CD4-positive, alpha-beta T cell treated with Interleukin-6 for 4 hours (primary cell): ENCODE data around the gene TMEM269.

ENCODE experiments used
- DNase-seq: peaks from one replicate; pipeline ENCODE4 v3.0.0-alpha.2; 2020; ENCODE audit warnings: mixed read lengths

TMEM269 gene

DNA sequence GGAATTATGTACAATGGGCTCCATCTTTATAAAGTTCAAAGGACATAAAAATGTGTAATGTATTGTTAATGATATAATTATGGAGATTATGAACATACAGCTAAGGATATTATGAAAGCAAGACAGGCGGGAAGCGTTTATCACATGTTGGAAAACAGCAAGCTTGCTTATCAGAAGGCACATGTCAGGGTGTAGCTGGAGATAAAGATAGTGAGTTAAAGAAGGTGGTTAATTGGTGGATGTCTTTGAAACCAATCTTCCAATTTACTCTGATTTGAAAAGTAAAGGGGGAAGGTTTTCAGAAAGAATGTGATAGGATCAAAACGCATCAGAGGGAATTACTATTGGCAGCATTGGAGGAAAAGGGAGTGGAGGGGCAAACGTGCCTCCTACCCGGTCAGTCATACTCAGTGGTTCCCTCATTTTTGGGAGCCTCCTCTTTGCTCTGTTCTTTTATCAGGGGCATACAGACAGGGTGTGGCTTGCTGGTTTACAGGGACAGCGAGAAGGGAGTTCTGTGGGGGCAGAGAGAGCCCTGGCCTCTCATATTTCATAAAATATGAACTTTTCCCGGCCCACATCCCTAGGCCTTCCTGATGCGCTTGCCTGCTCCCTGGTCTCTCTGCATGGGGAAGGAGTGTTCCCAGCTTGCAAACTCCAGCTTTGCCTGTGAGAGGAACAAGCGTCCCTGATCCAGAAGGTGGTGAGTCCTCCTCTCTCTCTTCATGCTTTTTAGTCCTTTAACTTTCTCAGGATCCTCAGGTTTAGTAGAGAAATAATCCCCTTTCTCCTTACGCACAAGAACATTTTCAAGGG is 40.5 kb downstream of the TMEM269 start:
- no peak for DNase-seq

DNA sequence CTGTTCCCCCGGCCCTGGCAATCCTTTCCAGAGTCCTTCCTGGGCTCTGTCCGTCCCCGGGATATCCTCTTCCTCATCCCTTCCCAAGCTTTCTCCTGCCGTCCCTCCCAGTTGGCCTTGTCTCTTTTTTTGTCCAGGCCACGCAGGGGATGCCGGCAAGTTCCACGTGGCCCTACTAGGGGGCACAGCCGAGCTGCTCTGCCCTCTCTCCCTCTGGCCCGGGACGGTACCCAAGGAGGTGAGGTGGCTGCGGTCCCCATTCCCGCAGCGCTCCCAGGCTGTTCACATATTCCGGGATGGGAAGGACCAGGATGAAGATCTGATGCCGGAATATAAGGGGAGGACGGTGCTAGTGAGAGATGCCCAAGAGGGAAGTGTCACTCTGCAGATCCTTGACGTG is 45.8 kb downstream of the TMEM269 start:
- no peak for DNase-seq

DNA sequence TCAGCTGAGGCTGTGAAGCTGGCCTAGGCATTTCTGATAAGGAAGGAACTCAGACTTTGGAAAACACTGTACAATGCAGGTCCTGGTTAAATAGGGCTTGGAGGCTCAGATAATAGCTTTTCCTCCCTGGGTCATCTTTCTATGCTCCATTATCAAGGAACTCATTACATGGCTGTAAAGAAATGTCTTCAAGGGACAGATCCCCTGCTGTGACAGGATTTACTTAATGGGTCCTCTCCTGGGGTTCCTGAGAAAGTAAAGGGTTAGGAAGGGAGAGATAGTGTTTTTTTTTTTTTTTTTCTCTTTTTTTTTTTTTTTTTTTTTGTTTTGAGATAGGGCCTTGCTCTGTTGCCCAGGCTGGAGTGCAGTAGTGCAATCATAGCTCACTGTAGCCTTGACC is 46.5 kb downstream of the TMEM269 start:
- DNase-seq: no peak

GRCh38 chr1:42832641-42833240 is 48.0 kb downstream of the TMEM269 start:
- no peak for DNase-seq

DNA sequence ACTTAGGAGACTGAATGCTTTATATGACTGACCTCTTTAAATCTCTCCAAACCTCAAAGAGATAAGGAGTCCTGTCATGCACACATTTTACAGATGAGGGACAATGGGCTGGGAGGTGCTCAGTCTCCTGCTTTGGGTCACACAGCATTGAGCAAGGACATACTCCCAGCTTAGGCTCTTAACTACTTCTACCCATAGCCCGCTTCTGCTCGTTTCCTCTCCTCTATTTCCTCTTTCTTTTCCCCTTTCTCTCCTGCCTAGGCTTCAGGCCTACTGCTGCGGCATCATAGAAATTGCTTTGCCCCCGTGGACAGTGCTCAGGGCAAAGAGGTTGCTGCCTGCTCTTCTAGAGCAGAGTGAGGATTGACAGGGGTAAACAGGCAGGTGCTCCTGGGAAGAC is 49.2 kb downstream of the TMEM269 start:
- DNase-seq: no peak

DNA sequence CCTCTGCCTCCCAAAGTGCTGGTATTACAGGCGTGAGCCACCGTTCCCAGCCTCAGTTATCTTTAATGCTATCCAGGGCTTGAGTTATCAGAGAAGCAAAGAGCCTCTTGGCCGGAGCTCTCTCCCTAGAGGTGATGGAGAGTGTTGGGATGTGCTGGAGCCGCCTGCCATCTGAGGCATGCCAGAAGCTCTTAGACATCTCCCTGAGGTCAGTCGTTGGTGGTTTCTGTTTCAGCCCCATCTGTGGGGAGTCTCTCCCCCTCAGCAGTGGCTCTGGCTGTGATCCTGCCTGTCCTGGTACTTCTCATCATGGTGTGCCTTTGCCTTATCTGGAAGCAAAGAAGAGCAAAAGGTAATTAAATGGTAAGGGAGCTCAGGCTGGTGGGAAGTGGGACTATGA is 50.0 kb downstream of the TMEM269 start:
- no peak for DNase-seq

- DNase-seq: no peak
Observed at GRCh38 chr1:42835422-42835821, 50.6 kb downstream of the TMEM269 start.

- no peak for DNase-seq
Observed at GRCh38 chr1:42837709-42838108, 52.9 kb downstream of the TMEM269 start.

DNA sequence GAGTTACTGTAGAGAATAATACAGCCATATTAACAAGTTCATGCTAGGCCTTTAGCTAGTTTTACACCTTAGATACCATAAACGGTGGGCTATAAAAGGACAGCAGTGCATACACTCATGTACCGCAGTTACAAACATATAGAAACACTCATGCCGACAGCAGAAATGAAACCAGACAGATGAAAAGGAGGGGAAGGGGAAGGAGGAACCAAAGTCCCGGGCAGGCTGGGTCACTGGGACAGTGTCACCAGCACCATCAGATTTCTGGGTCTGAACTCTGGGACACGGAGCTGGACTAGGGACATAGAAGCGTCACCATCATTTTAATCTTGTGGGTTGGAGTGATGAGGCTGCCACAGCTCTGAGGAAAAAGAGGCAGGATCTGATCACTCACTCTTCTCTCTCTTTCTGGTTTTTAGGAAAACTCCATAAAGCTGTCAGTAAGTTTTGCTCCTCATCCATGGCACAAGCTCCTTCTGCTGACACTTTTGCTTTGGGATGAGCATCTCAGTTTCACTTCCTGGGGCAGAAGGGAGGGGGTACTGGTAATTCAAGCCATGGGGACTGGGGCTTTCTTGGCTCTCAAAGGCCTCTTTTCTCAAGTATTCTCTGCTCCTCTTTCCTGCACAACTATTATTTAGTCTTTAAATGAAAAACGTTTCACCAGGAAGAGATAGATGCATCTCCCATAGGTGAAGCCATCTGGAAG is 53.8 kb downstream of the TMEM269 start:
- DNase-seq: no peak

DNA sequence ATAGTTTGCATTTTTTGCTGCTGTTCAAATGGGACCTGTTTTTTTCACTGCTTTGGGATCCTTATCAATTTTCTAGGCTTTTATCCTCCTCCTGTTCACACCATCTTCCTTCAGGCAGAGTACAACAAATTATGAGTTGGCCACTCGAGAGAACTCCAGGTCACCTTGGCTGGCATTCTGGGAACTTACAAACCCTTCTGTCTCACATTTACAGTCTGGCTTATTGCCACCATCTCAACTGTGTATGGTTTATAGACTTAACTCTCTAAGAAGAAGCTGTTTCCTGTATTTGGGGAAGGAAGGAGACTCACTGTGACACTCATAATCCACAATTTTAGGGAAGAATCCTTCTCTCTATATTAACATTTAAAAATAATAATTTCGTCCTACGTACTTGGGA is 56.2 kb downstream of the TMEM269 start:
- DNase-seq: no peak

DNA sequence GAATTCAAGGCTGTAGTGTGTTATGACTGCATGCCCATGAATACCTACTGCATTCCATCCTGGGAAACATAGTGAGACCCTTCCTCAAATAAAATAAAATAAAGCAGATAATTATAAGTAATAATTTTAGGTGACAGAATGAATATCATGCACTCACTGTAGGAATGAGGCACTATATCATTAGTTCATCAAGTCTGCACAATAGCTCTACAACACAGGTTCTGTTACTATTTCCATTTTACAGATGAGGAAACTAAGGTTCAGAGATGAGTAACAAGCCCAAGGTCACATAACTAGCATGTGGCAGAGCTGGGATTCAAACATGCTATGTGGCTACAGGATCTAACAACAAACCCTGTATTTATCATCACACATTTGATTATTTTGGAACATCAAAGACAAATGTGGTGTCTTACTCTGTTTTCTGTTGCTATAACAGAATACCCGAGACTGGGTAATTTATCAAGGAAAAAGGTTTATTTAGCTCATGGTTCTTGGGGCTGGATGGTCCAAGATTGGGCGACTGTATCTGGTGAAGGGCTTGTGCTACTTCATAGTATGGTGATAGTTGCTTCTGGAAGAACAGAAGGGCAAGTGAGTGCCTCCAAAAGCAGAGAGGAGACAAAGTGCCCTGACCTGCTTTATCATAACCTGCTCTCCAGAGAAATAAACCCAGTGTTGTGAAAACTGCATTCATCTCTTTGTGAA is 56.8 kb downstream of the TMEM269 start:
- no peak for DNase-seq

- no peak for DNase-seq
Observed at GRCh38 chr1:42844592-42845140, 59.9 kb downstream of the TMEM269 start.

DNA sequence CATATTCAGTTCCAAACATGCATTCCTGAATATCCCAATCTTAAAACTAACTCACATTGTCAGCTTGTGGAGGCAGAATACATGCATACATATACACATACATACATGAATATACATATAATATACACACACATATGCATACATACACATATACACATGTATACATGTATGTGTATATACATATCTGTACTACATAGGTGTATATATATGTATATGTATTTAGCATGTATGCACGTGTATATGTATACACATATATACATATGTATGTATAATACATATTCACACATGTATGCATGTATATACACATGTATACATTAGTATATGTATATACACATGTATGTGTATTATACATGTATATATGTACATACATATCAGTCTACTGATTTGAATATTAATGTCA is 60.4 kb downstream of the TMEM269 start:
- no peak for DNase-seq

GRCh38 chr1:42845866-42846256 is 61.1 kb downstream of the TMEM269 start:
- no peak for DNase-seq

DNA sequence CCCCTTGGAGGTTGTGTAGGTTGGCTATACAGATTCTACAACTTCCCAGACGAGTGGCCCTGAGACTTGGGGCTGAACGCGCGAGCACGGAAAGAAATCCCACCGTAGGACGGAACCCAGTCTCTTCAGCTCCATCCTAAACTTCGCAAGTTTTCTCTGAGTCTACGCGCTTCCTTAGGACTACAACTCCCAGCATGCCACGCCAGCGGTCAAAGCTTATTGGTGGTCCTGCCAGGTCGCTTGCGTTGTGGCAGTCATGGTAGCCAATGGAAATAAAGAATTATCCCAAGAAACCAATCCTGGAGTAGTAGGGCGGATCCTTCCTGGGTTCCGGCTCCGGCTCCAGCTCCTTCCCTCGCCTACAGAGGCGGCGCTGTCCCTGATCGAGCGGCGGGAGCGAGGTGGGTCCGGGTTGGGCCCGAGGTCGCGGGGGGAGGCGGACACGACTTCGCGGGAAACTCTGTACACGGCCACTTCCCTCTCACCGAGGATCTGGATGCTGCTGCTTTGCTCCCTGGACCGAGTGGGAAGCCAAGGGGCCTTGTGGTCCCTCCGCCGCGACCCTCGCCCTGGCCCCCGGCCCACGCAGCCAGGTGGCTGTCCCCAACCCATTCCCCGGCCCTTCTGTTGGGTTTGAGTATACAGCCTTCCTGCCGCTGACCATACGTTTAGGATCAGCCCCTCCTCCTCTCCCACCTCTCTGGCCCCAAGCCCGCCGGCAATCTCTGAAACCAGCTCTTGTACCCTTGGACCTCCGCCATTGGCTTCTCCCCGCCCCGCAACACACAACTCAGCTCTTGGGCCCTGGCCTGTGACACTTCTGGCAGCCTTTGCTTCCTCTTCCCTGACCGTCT is 61.7 kb downstream of the TMEM269 start, which contains the start of gene ZNF691:
Gene ZNF691, plus strand, starts transcription at position 357 of the 854 bp plus-strand sequence. CDS start 3,046 bp downstream, outside the sequence.
- peak; percentile 91 for DNase-seq

DNA sequence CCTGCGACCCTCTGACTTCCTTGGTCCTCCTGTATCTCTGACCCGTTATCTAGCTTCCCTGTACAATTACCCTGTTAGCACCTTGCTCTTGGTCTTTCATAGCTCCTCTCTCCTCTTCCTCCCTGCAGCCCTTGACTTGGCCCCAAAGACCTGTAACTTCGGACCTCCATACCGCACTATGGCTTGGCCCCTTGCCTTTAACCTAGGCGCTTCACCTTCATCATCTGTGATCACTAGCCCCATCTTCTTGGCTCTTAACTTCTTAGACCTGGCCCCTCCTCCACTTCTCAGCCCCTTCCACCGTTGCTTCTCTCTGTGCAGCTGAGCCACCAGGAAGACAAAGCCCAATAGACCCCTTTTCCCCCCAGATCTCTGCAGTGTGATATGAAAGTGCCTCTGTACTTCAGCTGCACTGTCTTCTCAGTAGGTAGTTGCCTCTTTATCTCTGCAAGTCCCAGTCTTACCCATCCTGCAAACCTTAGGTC is 62.4 kb downstream of the TMEM269 start:
- DNase-seq: peak; percentile 2

DNA sequence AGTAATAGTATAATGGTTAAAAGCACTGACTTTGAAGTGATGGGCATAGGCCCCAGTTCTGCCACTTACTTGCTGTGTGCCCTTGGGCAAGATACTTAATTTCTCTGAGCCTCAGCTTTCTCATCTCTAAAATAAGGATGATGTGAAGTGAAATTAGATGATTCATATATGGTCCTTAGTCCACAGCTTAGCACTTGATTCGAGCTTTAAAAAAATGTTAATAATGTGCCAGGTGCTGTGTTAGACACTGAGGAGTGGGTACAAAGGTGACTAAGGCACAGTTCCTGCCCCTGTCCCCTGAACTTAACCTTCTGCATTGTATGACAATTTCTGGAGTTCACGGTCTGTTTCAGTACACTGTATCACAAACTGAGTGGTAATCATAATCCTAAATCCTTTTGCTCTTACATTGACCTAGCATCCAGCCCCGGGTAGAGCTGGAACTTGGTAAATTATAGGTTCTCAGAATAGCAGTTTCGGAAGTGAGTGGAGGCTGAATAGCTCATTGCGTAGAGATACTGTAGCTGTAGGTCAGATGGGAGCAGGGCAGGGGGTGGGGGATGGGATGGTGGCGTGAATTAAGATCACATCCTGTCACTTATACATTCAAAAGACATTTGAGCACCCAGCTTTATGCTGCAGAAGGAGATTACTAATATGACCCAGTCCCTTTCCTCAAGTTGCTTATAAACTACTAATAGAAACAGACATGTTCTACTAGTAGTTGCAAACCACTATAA is 63.1 kb downstream of the TMEM269 start:
- DNase-seq: peak; percentile 5

GRCh38 chr1:42848823-42849537 is 64.2 kb downstream of the TMEM269 start:
- no peak for DNase-seq

- no peak for DNase-seq
Observed at GRCh38 chr1:42849944-42850343, 65.2 kb downstream of the TMEM269 start.
